ENCODE results near the gene LARGE1.

- TF ChIP-seq EZH2phosphoT487 (IDR thresholded peaks at IDR 0.05; ENCODE audit: low read depth, severe bottlenecking, unreplicated experiment) (no peak), CTCF (IDR thresholded peaks at IDR 0.05; ENCODE audit: poor library complexity) (no peak)
These were observed 750 bp upstream of the LARGE1 start for GRCh38 chr22:33920927-33921524.

Data from hepatocyte (in vitro differentiated cells).